Neural cell (in vitro differentiated cells): Measurements from ENCODE around the gene ADCYAP1. TPM values are rescaled to one million over a fixed set of nuclear protein-coding genes. Genes with fewer than 3 reads are reported as not detected.

Experiments used
- H2AFZ ChIP-seq: fragments of 200-600, 300-800 bp; sonication (generic), shearing (Covaris generic); 2 replicates; pipeline ENCODE4 v1.6.0; 2014; ENCODE audit warnings: low read depth, mild to moderate bottlenecking, antibody characterized with exemption, low read length, moderate library complexity
- H3F3A ChIP-seq: fragments of 200-600 bp; shearing (Covaris generic); 2 replicates; pipeline ENCODE4 v1.6.1; 2016; ENCODE audit warnings: mild to moderate bottlenecking, moderate library complexity, mixed read lengths, antibody characterized with exemption, low read length; ENCODE audit not compliant: insufficient read depth, poor library complexity, severe bottlenecking
- H3K27ac ChIP-seq: fragments of 200-600, 300-800 bp; sonication (generic), shearing (Covaris generic); 2 replicates; pipeline ENCODE4 v1.5.1; 2014; ENCODE audit warnings: mild to moderate bottlenecking, low read length, moderate library complexity
- H3K27me3 ChIP-seq: fragments of 300-800, 200-600 bp; sonication (generic), shearing (Covaris generic); 2 replicates; pipeline ENCODE4 v1.6.0; 2014; ENCODE audit warnings: mild to moderate bottlenecking, low read depth, low read length, moderate library complexity; ENCODE audit not compliant: insufficient read depth
- H3K36me3 ChIP-seq: fragments of 300-800, 200-600 bp; sonication (generic), shearing (Covaris generic); 2 replicates; pipeline ENCODE4 v1.5.1; 2014; ENCODE audit warnings: mild to moderate bottlenecking, antibody characterized with exemption, low read length, moderate library complexity; ENCODE audit not compliant: insufficient read depth
- H3K4me2 ChIP-seq: fragments of 300-800, 200-600 bp; sonication (generic), shearing (Covaris generic); 2 replicates; pipeline ENCODE4 v1.6.0; 2014; ENCODE audit warnings: mild to moderate bottlenecking, low read length
- H3K4me3 ChIP-seq: fragments of 300-800, 200-600 bp; sonication (generic), shearing (Covaris generic); 2 replicates; pipeline ENCODE4 v1.5.1; 2014; ENCODE audit warnings: mild to moderate bottlenecking, low read length, moderate library complexity
- H3K79me2 ChIP-seq: fragments of 200-600 bp; shearing (Covaris generic); replicated peaks from 2 replicates; pipeline ENCODE4 v1.6.0; 2014; ENCODE audit warnings: mild to moderate bottlenecking, low read length, moderate library complexity; ENCODE audit not compliant: insufficient read depth
- H3K9ac ChIP-seq: fragments of 300-800, 200-600 bp; sonication (generic), shearing (Covaris generic); 2 replicates; pipeline ENCODE4 v1.6.1; 2016; ENCODE audit warnings: mild to moderate bottlenecking, low read length, mixed read lengths
- H3K9me2 ChIP-seq: fragments of 200-600 bp; shearing (Covaris generic); 2 replicates; pipeline ENCODE4 v1.6.1; 2016; ENCODE audit warnings: mild to moderate bottlenecking, low read length, mixed read lengths; ENCODE audit not compliant: insufficient read depth
- H3K9me3 ChIP-seq: fragments of 200-600, 300-800 bp; sonication (generic), shearing (Covaris generic); 2 replicates; pipeline ENCODE4 v1.6.1; 2016; ENCODE audit warnings: mild to moderate bottlenecking, mixed run types, low read length, moderate library complexity, mixed read lengths
- H4K20me1 ChIP-seq: fragments of 200-600 bp; shearing (Covaris generic); 2 replicates; pipeline ENCODE4 v1.6.1; 2016; ENCODE audit warnings: mild to moderate bottlenecking, mixed run types; ENCODE audit not compliant: insufficient read depth
- CTCF ChIP-seq: fragments of 450-650 bp; IDR thresholded peaks from 2 replicates; pipeline ENCODE4 v1.5.1; 2014; ENCODE audit warnings: antibody characterized with exemption, mild to moderate bottlenecking, moderate library complexity; ENCODE audit not compliant: poor library complexity, severe bottlenecking
- EP300 ChIP-seq: fragments of 450-650 bp; conservative IDR thresholded peaks from 2 replicates; pipeline ENCODE4 v1.6.1; 2014; ENCODE audit warnings: antibody characterized with exemption, mild to moderate bottlenecking, moderate library complexity; ENCODE audit not compliant: poor library complexity, severe bottlenecking
- EZH2 ChIP-seq: fragments of 200-600, 300-800 bp; shearing (Covaris generic), sonication (generic); IDR thresholded peaks from 2 replicates; pipeline ENCODE4 v1.6.1; 2014; ENCODE audit warnings: antibody characterized with exemption, low read length, borderline replicate concordance, mild to moderate bottlenecking; ENCODE audit not compliant: insufficient read depth, poor library complexity, severe bottlenecking
- MXI1 ChIP-seq: fragments of 450-650 bp; conservative IDR thresholded peaks from 2 replicates; pipeline ENCODE4 v1.6.1; 2014; ENCODE audit warnings: antibody characterized with exemption, mild to moderate bottlenecking; ENCODE audit not compliant: poor library complexity, severe bottlenecking
- POLR2AphosphoS5 ChIP-seq: IDR thresholded peaks from 2 replicates; pipeline ENCODE4 v1.6.1; 2012
- RAD21 ChIP-seq: fragments of 450-650 bp; conservative IDR thresholded peaks from 2 replicates; pipeline ENCODE4 v1.6.1; 2014; ENCODE audit warnings: antibody characterized with exemption, mild to moderate bottlenecking, moderate library complexity
- REST ChIP-seq: IDR thresholded peaks from 2 replicates; pipeline ENCODE4 v1.6.1; 2012; ENCODE audit warnings: borderline replicate concordance
- SMC3 ChIP-seq: fragments of 450-650 bp; conservative IDR thresholded peaks from 2 replicates; pipeline ENCODE4 v1.6.1; 2014; ENCODE audit warnings: antibody characterized with exemption, mild to moderate bottlenecking, moderate library complexity; ENCODE audit not compliant: poor library complexity
- TAF1 ChIP-seq: IDR thresholded peaks from 2 replicates; pipeline ENCODE4 v1.6.1; 2012; ENCODE audit warnings: low read depth
- polyA minus RNA-seq: library from RNA; depleted of rRNA, polyadenylated mRNA; stranded (reverse); fragments of >200 nt; gene quantifications from 2 replicates; pipeline ENCODE4 v1.2.3, GENCODE V29; 2014
- polyA plus RNA-seq: library from polyadenylated mRNA; depleted of rRNA; stranded (reverse); fragments of >200 nt; gene quantifications from 2 replicates; pipeline ENCODE4 v1.2.3, GENCODE V29; 2014

The ADCYAP1 gene
- 0.98 and 1.2 TPM in 2 replicates for polyA plus RNA-seq
- 0.46 and 0.49 TPM in 2 replicates for polyA minus RNA-seq

- Histone ChIP-seq H3K36me3 (no peaks in the 10 kb centered on the region), H3K27ac (no peak within 1 kb of the TSS), H3K27me3 (peaks cover 95% of the 10 kb centered on the region), H3K9me2 (no peaks in the 10 kb centered on the region), H3K79me2 (no peaks in the 10 kb centered on the region), H3K4me2 (no peak within 1 kb of the TSS), H3K9ac (no peak within 1 kb of the TSS), H3K9me3 (no peaks in the 10 kb centered on the region), H2AFZ (no peak within 1 kb of the TSS), H3K4me3 (peak within 1 kb of the TSS; percentile 65), H3F3A (no peaks in the 10 kb centered on the region), H4K20me1 (no peaks in the 10 kb centered on the region)
- TF ChIP-seq RAD21 (peak; percentile 48), SMC3 (peak; percentile 38), CTCF (peak; percentile 57), POLR2AphosphoS5 (peak; percentile 25), MXI1 (no peak), REST (no peak), EZH2 (peak; percentile 97)
These were observed at the start of gene ADCYAP1 for GRCh38 chr18:904218-905090. Gene ADCYAP1 (plus strand): TSS chr18:904871. CDS start chr18:905387, 516 bp downstream.

- Histone ChIP-seq H3K27me3 (no peaks in the 10 kb centered on the region), H3K9me3 (no peaks in the 10 kb centered on the region), H2AFZ (no peak overlapping the region), H3K36me3 (no peaks in the 10 kb centered on the region), H3K79me2 (no peaks in the 10 kb centered on the region), H3F3A (no peaks in the 10 kb centered on the region), H3K9me2 (no peaks in the 10 kb centered on the region), H3K9ac (no peak overlapping the region), H3K27ac (no peak overlapping the region), H3K4me2 (no peak overlapping the region), H4K20me1 (no peaks in the 10 kb centered on the region), H3K4me3 (no peak overlapping the region)
- TF ChIP-seq EZH2: no peak
- no peak for TF ChIP-seq CTCF
- no peak for TF ChIP-seq TAF1
- TF ChIP-seq POLR2AphosphoS5: no peak
- TF ChIP-seq REST: no peak
- TF ChIP-seq EP300: no peak
- no peak for TF ChIP-seq RAD21
- no peak for TF ChIP-seq MXI1
These were observed 46.7 kb upstream of the ADCYAP1 start for GRCh38 chr18:857986-858385.
